ENCODE results near the gene FXR2.

FXR2 gene

DNA sequence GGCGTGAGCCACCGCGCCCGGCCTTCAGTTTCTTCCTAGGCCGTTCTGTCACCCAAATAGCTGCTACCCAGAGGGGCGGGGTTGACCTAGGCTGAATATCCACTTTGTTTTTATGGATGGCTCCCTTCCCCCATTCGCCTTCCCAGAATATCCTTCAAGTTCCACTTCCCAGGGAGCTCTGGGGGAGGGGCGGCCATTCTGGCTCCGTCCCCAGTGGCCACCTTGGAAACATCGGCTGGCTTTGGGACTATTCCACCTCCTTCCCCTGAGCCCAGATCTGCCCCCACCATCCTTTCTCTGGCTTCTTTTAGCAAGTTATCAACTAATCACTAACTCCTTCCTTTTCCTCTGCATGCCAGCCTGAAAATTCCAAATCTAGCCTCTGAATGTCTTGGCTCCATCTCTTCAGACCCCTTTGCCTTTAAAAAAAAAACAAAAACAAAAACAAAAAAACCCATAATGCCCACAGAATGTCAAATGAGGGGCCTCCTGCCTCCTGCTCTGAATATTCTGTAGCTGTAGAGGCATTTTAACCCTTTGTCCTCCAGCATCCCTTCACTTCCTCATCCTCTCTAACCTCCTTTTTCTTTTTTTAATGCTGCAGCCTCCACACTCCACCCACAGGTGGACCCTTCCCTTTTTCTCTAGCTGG lies 42.4 kb upstream of the FXR2 start (continued):
- TF ChIP-seq, protein P1, sequence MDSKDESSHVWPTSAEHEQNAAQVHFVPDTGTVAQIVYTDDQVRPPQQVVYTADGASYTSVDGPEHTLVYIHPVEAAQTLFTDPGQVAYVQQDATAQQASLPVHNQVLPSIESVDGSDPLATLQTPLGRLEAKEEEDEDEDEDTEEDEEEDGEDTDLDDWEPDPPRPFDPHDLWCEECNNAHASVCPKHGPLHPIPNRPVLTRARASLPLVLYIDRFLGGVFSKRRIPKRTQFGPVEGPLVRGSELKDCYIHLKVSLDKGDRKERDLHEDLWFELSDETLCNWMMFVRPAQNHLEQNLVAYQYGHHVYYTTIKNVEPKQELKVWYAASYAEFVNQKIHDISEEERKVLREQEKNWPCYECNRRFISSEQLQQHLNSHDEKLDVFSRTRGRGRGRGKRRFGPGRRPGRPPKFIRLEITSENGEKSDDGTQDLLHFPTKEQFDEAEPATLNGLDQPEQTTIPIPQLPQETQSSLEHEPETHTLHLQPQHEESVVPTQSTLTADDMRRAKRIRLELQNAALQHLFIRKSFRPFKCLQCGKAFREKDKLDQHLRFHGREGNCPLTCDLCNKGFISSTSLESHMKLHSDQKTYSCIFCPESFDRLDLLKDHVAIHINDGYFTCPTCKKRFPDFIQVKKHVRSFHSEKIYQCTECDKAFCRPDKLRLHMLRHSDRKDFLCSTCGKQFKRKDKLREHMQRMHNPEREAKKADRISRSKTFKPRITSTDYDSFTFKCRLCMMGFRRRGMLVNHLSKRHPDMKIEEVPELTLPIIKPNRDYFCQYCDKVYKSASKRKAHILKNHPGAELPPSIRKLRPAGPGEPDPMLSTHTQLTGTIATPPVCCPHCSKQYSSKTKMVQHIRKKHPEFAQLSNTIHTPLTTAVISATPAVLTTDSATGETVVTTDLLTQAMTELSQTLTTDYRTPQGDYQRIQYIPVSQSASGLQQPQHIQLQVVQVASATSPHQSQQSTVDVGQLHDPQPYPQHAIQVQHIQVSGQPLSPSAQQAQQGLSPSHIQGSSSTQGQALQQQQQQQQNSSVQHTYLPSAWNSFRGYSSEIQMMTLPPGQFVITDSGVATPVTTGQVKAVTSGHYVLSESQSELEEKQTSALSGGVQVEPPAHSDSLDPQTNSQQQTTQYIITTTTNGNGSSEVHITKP (tag by site-specific recombination; IDR thresholded peaks at IDR 0.05), result peak; percentile 64
- peak; percentile 84 for TF ChIP-seq ZNF140 (tag by site-specific recombination; IDR thresholded peaks at IDR 0.05)
- TF ChIP-seq PRDM1 (tag by site-specific recombination; IDR thresholded peaks at IDR 0.05), result no peak
- TF ChIP-seq ZNF610 (tag by site-specific recombination; IDR thresholded peaks at IDR 0.05; ENCODE audit: borderline replicate concordance), result peak; percentile 24; the same call in 1 of the 2 replicates
- TF ChIP-seq ZIC2 (tag by site-specific recombination; IDR thresholded peaks at IDR 0.05), result no peak
- TF ChIP-seq, protein P2, sequence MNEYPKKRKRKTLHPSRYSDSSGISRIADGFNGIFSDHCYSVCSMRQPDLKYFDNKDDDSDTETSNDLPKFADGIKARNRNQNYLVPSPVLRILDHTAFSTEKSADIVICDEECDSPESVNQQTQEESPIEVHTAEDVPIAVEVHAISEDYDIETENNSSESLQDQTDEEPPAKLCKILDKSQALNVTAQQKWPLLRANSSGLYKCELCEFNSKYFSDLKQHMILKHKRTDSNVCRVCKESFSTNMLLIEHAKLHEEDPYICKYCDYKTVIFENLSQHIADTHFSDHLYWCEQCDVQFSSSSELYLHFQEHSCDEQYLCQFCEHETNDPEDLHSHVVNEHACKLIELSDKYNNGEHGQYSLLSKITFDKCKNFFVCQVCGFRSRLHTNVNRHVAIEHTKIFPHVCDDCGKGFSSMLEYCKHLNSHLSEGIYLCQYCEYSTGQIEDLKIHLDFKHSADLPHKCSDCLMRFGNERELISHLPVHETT (tag by site-specific recombination; IDR thresholded peaks at IDR 0.05), result no peak
- TF ChIP-seq, protein P3, sequence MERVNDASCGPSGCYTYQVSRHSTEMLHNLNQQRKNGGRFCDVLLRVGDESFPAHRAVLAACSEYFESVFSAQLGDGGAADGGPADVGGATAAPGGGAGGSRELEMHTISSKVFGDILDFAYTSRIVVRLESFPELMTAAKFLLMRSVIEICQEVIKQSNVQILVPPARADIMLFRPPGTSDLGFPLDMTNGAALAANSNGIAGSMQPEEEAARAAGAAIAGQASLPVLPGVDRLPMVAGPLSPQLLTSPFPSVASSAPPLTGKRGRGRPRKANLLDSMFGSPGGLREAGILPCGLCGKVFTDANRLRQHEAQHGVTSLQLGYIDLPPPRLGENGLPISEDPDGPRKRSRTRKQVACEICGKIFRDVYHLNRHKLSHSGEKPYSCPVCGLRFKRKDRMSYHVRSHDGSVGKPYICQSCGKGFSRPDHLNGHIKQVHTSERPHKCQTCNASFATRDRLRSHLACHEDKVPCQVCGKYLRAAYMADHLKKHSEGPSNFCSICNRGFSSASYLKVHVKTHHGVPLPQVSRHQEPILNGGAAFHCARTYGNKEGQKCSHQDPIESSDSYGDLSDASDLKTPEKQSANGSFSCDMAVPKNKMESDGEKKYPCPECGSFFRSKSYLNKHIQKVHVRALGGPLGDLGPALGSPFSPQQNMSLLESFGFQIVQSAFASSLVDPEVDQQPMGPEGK (tag by site-specific recombination; IDR thresholded peaks at IDR 0.05), result 0 out of 2 replicates have a peak, but pooled peaks have one; percentile 28
- 0 out of 2 replicates have a peak, but pooled peaks have one; percentile 5 for TF ChIP-seq SP2 (tag by site-specific recombination; IDR thresholded peaks at IDR 0.05)
- peak; percentile 88 for TF ChIP-seq ZBTB17 (tag by site-specific recombination; IDR thresholded peaks at IDR 0.05)
- 0 out of 2 replicates have a peak, but pooled peaks have one; percentile 38 for TF ChIP-seq ZNF561 (tag by site-specific recombination; IDR thresholded peaks at IDR 0.05; ENCODE audit: borderline replicate concordance)
- TF ChIP-seq ZNF341 (tag by site-specific recombination; IDR thresholded peaks at IDR 0.05; ENCODE audit: low read depth), result peak; percentile 92
- no peak for TF ChIP-seq ZNF768 (tag by site-specific recombination; IDR thresholded peaks at IDR 0.05)
- TF ChIP-seq ZNF175 (tag by site-specific recombination; IDR thresholded peaks at IDR 0.05), result no peak
- no peak for TF ChIP-seq ZNF677 (tag by site-specific recombination; IDR thresholded peaks at IDR 0.05)
- TF ChIP-seq GFI1B (tag by site-specific recombination; IDR thresholded peaks at IDR 0.05), result no peak
- no peak for TF ChIP-seq WT1 (tag by site-specific recombination; IDR thresholded peaks at IDR 0.05)

DNA sequence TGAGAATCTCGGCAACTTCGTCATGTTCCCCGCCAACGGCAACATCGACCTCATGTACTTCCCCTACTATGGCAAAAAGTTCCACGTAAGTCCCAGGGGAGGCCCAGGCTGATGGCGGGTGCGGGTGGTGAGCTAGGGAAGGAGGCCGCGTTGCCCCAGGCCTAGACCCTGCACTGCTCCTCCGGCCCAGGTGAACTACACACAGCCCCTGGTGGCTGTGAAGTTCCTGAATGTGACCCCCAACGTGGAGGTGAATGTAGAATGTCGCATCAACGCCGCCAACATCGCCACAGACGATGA lies 40.8 kb upstream of the FXR2 start:
- H3K4me3 ChIP-seq (ENCODE audit: low read depth, low read length), result no peak overlapping the region
- CTCF ChIA-PET, result interaction anchor here (3.9 to 7.2 kb wide), 2 partner anchors 24 to 32 kb away, joined by 23 to 57 read pairs; partner anchors contain the start of genes TP53 and WRAP53
- no peaks in the 10 kb centered on the region for H3K9me3 ChIP-seq (ENCODE audit: control insufficient read depth, insufficient read depth, low read depth, low read length)
- H3K4me1 ChIP-seq (ENCODE audit: control insufficient read depth, insufficient read depth, low read length), result peaks cover 11% of the 10 kb centered on the region
- no peak overlapping the region for H3K27ac ChIP-seq (ENCODE audit: extremely low read depth, low read depth, low read length)
- no peaks in the 10 kb centered on the region for H3K36me3 ChIP-seq (ENCODE audit: control insufficient read depth in 2 of 2, insufficient read depth in 1 of 2, low read length in 2 of 2)
- no peak for TF ChIP-seq ZNF626 (tag by site-specific recombination; IDR thresholded peaks at IDR 0.05)
- POLR2A ChIA-PET, result interaction anchor here (1.0 to 2.1 kb wide), 2 partner anchors 11 to 31 kb away, joined by 3 to 28 read pairs; partner anchors contain the start of genes TP53 and WRAP53
